GM12873 (cell line): Measurements from ENCODE around the gene KLK13.

ENCODE experiments used
- TF ChIP-seq, protein P1 (sequence below): IDR thresholded peaks from 2 replicates; pipeline ENCODE4 v1.5.1; 2012; ENCODE audit warnings: low read depth, mild to moderate bottlenecking, moderate library complexity, low read length, control low read depth; ENCODE audit not compliant: insufficient read depth; ENCODE audit errors: missing control alignments

KLK13 gene

GRCh38 chr19:51064534-51065220 is at the start of gene KLK13:
Gene KLK13, minus strand, starts transcription at chr19:51065092. Its CDS starts 25 bp downstream, at chr19:51065067.
- TF ChIP-seq, protein P1, sequence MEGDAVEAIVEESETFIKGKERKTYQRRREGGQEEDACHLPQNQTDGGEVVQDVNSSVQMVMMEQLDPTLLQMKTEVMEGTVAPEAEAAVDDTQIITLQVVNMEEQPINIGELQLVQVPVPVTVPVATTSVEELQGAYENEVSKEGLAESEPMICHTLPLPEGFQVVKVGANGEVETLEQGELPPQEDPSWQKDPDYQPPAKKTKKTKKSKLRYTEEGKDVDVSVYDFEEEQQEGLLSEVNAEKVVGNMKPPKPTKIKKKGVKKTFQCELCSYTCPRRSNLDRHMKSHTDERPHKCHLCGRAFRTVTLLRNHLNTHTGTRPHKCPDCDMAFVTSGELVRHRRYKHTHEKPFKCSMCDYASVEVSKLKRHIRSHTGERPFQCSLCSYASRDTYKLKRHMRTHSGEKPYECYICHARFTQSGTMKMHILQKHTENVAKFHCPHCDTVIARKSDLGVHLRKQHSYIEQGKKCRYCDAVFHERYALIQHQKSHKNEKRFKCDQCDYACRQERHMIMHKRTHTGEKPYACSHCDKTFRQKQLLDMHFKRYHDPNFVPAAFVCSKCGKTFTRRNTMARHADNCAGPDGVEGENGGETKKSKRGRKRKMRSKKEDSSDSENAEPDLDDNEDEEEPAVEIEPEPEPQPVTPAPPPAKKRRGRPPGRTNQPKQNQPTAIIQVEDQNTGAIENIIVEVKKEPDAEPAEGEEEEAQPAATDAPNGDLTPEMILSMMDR = no peak

GRCh38 chr19:51114087-51114729 is 49.3 kb upstream of the KLK13 start:
- TF ChIP-seq, protein P1 = no peak

- TF ChIP-seq, protein P1 = peak; percentile 57
Measured at GRCh38 chr19:51111606-51112005, 46.7 kb upstream of the KLK13 start.

- TF ChIP-seq, protein P1 = no peak
Measured at GRCh38 chr19:51110666-51110971, 45.7 kb upstream of the KLK13 start.

DNA sequence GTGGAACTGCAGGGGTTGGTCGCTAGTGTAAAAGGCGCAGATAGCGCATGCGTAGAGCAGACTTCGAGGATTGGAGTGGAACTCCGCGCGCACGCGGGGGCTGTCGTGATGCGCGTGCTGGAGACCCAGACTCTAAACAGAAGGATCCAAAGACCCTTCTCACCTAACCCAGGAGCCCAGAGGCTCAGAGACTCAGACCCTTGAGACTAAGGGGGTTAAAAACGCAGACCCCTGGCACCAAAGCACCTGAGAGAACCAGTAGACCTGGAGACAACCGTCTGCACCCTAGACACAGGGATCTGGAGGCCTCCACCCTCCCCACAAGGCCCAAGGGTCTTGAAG is 43.9 kb upstream of the KLK13 start:
- TF ChIP-seq, protein P1 = no peak

- TF ChIP-seq, protein P1 = no peak
Measured at GRCh38 chr19:51108066-51108804, 43.3 kb upstream of the KLK13 start, which contains the start of gene CTU1. Gene CTU1, minus strand, starts transcription at chr19:51108409. Its CDS starts 3,840 bp downstream, at chr19:51104569.

- TF ChIP-seq, protein P1 = peak; percentile 31
Measured at GRCh38 chr19:51107406-51108065, 42.6 kb upstream of the KLK13 start.
